NCI-H345 treated with DMSO at 0.1 percent for 48 hours (cell line): Measurements from ENCODE around the gene MALAT1.
"Not testable (repeated sequence)": the region's sequence is repeated elsewhere in the genome, so short reads cannot be mapped to it uniquely, and the experiment has no call there.

ENCODE experiments used
- DNase-seq: peaks from one replicate; lab custom pipeline; 2025; ENCODE audit not compliant: unreplicated experiment; lab: John Stamatoyannopoulos, UW

The MALAT1 gene

GRCh38 chr11:65498977-65499712 lies at the start of gene MALAT1:
Gene MALAT1, plus strand, starts transcription at chr11:65499045.
- peak; percentile 83 for DNase-seq

- not testable (repeated sequence) for DNase-seq
Measured at GRCh38 chr11:65451301-65451700, 47.5 kb upstream of the MALAT1 start.

DNA sequence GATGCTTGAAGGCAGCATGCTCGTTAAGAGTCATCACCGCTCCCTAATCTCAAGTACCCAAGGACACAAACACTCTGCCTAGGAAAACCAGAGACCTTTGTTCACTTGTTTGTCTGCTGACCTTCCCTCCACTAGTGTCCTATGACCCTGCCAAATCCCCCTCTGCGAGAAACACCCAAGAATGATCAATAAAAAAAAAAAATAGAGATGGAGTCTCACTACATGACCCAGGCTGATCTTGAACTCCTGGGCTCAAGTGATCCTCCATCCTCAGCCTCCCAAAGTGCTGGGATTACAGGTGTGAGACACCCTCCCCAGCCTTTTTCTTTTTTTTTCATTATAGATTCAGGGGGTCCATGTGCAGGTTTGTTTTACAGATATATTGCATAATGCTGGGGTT lies 46.6 kb upstream of the MALAT1 start:
- not testable (repeated sequence) for DNase-seq

- peak; percentile 34 for DNase-seq
Measured at GRCh38 chr11:65452806-65453490, 45.9 kb upstream of the MALAT1 start.

DNA sequence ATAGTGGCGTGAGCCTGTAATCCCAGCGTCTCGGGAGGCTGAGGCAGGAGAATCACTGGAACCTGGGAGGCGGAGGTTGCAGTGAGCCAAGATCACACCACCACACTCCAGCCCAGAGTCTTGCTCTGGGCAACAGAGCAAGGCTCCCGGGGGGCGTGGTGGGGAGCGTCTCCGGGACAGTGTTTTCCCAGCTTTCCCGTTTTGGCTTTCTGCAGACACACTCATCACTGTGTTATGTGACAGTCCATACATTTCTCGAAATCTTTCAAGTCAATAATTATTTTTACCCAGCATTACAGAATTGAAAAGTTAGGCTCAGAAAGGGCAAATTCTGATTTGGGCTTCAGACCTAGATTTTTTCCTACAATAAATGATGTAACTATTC lies 44.5 kb upstream of the MALAT1 start:
- DNase-seq = no peak

GRCh38 chr11:65454696-65455456 lies 44.0 kb upstream of the MALAT1 start:
- peak; percentile 66 for DNase-seq

GRCh38 chr11:65456418-65456817 lies 42.4 kb upstream of the MALAT1 start:
- no peak for DNase-seq

DNA sequence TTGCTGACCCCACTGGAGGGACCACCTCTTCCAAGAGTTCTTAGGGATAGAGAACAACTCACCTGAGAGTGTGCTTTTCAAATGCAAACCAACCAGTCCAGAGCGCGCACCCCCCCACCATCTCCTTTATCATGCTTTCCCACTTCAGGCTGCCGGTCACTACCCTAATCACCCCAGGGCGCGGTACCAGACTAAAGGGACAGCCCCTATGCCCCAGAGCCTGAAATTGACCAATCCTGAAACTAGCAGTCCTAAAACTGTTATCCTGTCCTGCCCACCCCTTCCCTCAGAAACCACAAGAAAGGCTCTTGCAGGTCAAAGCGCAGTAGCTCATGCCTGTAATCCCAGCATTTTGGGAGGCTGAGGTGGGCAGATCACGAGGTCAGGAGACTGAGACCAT lies 39.3 kb upstream of the MALAT1 start:
- DNase-seq = no peak

- not testable (repeated sequence) for DNase-seq
Measured at GRCh38 chr11:65465471-65465870, 33.4 kb upstream of the MALAT1 start.

- DNase-seq = not testable (repeated sequence)
Measured at GRCh38 chr11:65467306-65467705, 31.5 kb upstream of the MALAT1 start.

GRCh38 chr11:65468874-65469333 lies 29.9 kb upstream of the MALAT1 start:
- DNase-seq = peak; percentile 45

- DNase-seq = no peak
Measured at GRCh38 chr11:65470433-65471049, 28.3 kb upstream of the MALAT1 start.

DNA sequence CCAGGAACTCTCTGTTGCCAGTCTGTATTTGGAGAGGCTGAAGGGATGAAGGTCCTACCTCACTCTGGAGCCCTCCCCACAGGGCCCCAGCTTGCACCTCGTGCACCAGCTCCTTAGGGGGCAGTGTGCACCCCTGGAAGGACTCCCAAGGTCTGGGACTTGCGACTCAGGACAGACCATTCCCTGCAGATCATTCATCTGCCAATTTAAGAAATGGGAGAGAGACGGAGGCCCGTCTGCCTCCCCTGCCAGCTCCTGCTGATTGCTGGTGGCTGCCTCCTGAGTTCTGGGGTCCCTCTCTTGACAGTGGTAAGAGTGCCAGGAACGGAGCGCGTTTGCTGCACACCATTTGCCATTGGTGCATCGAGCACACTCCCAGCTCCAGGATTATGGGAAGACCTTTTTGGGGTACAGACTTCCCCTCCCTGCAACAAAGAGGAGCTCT lies 27.4 kb upstream of the MALAT1 start:
- DNase-seq = no peak

DNA sequence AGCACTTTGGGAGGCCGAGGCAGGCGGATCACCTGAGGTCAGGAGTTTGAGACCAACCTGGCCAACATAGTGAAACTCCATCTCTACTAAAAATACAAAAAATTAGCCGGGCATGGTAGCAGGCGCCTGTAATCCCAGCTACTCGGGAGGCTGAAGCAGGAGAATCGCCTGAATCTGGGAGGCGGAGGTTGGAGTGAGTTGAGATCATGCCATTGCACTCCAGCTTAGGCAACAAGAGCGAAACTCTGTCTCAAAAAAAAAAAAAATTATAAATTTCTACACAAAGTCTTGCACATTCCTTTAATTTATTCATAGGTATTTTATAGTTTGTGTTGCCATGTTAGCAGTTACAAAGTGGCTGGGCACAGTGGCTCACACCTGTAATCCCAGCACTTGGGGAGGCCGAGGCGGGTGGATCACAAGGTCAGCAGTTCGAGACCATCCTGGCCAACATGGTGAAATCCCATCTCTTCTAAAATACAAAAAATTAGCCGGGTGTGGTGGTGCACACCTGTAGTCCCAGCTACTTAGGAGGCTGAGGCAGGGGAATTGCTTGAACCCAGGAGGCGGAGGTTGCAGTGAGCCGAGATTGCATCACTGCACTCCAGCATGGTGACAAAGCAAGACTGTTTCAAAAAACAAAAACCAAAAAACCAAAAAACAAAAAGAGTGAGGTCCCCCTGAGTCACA lies 26.1 kb upstream of the MALAT1 start:
- DNase-seq = not testable (repeated sequence)

DNA sequence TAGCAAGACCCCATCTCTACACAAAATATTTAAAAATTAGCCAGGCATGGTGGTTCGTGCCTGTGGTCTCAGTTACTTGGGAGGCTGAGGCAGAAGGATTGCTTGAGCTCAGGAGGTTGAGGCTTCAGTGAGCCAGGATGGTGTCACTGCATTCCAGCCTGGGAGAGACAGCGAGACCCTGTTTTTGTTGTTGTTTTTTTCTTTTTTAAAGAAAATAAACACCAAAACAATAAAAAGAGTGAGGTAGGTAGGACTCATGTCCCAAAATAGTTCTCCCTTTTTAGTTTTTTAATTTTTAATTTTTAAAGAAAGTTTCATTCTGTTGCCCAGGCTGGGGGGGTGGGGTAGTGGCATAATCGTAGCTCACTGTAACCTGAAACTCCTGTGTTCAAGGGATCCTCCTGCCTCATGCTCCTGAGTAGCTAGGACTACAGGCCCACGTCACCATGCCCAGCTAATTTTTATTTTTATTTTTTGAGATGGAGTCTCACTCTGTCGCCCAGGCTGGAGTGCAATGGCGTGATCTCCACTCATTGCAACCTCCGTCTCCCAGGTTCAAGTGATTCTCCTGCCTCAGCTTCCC lies 25.5 kb upstream of the MALAT1 start:
- DNase-seq = no peak

DNA sequence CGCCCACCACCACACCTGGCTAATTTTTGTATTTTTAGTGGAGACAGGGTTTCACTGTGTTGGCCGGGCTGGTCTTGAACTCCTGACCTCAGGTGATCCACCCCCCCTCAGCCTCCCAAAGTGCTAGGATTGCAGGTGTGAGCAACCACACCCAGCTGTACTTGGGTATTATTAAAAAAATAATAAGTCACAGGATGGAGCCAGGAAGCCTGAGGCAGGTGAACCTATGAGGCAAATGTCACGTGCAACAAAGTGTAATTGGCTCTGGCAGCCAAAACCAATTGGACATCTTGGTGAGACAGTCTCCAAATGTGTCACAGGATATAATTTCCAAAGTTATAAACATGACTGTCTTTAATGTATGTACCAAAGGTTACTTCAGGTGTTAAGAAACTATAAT lies 24.0 kb upstream of the MALAT1 start:
- DNase-seq = no peak

DNA sequence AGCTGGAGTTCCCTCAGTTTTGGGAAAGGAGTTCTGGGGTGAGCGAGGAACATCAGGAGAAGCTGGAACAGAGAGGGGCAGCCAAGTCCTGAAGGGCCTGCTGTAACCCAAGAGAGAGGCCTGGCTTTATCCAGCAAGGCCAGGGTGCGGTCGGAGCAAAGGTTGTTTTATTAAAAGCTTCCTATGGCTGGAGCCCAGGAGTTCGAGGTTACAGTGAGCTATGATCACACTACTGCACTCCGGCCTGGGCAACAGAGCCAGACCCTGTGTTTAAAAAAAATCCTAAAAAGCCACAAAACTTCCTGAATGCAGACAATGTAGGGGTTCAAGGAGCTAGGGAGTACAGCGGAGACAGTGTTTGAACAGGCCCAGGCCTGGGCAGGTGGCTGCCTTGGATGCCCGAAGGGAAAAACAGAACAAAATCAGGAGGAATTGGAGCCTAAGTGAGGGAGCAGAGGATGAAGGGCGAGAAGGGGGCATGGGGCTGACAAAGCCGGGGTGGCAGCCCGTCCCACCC lies 22.2 kb upstream of the MALAT1 start:
- no peak for DNase-seq

DNA sequence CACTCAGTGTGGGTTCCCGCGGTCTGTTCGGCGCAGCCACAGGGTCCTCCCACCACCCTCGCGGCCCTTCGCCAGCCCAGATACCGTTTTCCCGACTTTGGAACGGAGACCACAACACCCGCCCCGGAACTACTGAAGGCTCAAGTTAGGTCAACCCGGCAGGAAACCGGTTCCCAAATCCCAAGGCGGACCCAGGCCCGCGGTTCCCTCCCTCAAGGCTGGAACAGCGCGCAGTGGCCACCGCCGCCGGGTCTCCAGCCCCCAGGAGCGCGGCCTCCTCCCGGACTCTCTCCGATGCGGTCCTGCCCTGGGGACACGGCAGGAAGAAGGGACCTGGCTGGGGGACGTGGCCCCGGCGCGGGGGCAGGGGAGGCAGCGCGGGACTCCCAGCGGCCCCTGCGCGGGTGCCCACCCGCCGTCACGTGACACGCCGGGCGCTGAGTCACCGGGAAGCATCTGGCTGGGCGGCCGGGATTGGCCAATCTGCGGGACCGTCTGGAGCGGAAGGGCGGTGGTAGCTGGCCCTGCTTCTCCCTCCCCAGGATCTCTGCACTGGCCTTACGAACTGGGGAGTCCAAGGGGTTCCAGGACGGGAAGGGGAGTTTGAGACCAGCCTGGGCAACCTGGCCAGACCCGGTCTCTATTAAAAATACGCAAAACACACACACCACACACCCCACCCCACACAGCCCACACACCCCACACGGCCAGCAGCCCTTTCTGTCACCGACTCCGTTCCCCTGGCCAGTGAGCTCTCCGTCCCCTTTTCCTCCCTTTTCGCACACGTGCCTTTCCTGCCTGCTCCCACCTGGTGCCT lies 21.5 kb upstream of the MALAT1 start:
- peak; percentile 84 for DNase-seq
